Hematopoietic multipotent progenitor cell treated with erythropoietin and hydrocortisone succinate and interleukin-3 and kit ligand, for 8 days (in vitro differentiated cells): Measurements from ENCODE around the gene ACTR3C.
A peak's percentile ranks its signal among the peaks of the same experiment; 100 is the strongest.

Experiments used
- DNase-seq: peaks from one replicate; pipeline ENCODE4 v3.0.0-alpha.2; 2015

Gene ACTR3C

GRCh38 chr7:150322833-150323681, at the start of gene ACTR3C, which contains the start of gene LRRC61:
ACTR3C (minus strand) TSS chr7:150323545; CDS start chr7:150295296, 28,249 bp downstream.
LRRC61 (plus strand) TSS chr7:150323355; CDS start chr7:150336862, 13,507 bp downstream.
- peak; percentile 55 for DNase-seq

GRCh38 chr7:150372271-150373048, 49.1 kb upstream of the ACTR3C start:
- DNase-seq, result no peak

GRCh38 chr7:150371996-150372270, 48.6 kb upstream of the ACTR3C start:
- no peak for DNase-seq

- no peak for DNase-seq
Measured at GRCh38 chr7:150371131-150371995, 48.0 kb upstream of the ACTR3C start.

GRCh38 chr7:150370612-150371071, 47.3 kb upstream of the ACTR3C start:
- DNase-seq, result no peak

- DNase-seq, result no peak
Measured at GRCh38 chr7:150369748-150370501, 46.6 kb upstream of the ACTR3C start.

- DNase-seq, result peak; percentile 53
Measured at GRCh38 chr7:150368884-150369747, 45.8 kb upstream of the ACTR3C start.

GRCh38 chr7:150368096-150368883, 44.9 kb upstream of the ACTR3C start, which contains the start of gene REPIN1:
REPIN1 (plus strand) TSS chr7:150368822; CDS start chr7:150369712, 890 bp downstream.
- peak; percentile 90 for DNase-seq

GRCh38 chr7:150367677-150368095, 44.3 kb upstream of the ACTR3C start:
- no peak for DNase-seq

GRCh38 chr7:150365673-150366398, 42.5 kb upstream of the ACTR3C start:
- no peak for DNase-seq

- DNase-seq, result no peak
Measured at GRCh38 chr7:150365194-150365593, 41.8 kb upstream of the ACTR3C start.

GRCh38 chr7:150363872-150364271, 40.5 kb upstream of the ACTR3C start:
- peak; percentile 45 for DNase-seq

- DNase-seq, result peak; percentile 86
Measured at GRCh38 chr7:150363370-150363769, 40.0 kb upstream of the ACTR3C start.

- no peak for DNase-seq
Measured at GRCh38 chr7:150361807-150362621, 38.7 kb upstream of the ACTR3C start.

- DNase-seq, result no peak
Measured at GRCh38 chr7:150361402-150361801, 38.1 kb upstream of the ACTR3C start.

- DNase-seq, result no peak
Measured at GRCh38 chr7:150360363-150361058, 37.2 kb upstream of the ACTR3C start.

GRCh38 chr7:150359622-150360362, 36.4 kb upstream of the ACTR3C start:
- no peak for DNase-seq
